ENCODE results near the gene LAMA3. TPM values are rescaled to one million over a fixed set of nuclear protein-coding genes. Genes with fewer than 3 reads are reported as not detected.

Gene LAMA3
- total RNA-seq, 1 donor, result 5.2 TPM

DNA sequence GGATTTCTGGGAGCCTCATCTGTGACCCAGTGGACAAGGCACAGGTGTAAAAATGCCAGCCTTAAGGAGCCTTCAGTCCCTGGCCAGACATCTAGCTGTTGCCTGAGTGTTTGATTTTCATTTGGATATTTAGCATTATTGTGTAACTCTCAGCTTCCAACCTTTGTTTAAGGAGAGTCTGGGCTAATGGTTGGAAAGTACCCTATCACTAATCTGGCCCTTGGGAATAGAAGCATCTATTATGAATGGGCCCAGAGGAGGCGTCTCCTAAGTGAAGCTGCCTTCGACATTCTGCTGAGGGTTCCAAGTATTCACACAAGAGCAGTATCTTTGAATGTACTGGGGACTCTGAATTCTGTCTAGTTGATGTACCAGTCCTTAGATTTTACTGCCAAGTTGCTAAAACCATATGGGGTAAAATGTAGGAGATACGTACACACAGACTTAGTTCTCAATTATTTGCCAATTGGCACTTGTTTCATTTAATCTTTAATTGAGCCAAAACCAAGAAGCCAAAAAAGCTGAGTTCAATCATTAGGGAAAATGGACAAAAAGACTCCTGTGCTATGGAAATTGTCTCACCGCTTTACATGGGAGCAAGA is 19.3 kb upstream of the LAMA3 start:
- DNase-seq (ENCODE audit: low read depth), result no peak

DNA sequence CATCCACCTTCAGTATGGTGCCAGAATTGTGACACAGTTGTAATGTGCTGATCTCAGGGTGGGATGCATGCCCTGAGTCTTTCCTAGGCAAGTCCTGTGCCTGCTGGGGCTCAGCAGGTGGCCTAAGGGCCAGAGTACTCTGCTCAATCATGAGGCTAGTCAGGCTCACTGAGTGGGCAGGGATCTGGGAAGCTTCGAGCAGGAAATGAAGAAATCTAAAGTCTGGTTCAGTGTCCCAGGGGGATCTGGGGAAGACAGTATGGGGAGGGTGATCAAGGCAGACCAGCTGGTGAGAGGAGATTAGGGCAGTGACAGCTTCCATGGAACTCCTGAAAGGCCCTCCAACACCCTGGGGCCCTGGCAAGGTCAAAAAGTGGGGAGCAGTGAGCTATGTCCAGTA is 17.7 kb upstream of the LAMA3 start:
- no peak for DNase-seq (ENCODE audit: low read depth)
- H3K4me3 ChIP-seq (ENCODE audit: low read depth, low read length), result no peak overlapping the region
- TF ChIP-seq, protein P1, sequence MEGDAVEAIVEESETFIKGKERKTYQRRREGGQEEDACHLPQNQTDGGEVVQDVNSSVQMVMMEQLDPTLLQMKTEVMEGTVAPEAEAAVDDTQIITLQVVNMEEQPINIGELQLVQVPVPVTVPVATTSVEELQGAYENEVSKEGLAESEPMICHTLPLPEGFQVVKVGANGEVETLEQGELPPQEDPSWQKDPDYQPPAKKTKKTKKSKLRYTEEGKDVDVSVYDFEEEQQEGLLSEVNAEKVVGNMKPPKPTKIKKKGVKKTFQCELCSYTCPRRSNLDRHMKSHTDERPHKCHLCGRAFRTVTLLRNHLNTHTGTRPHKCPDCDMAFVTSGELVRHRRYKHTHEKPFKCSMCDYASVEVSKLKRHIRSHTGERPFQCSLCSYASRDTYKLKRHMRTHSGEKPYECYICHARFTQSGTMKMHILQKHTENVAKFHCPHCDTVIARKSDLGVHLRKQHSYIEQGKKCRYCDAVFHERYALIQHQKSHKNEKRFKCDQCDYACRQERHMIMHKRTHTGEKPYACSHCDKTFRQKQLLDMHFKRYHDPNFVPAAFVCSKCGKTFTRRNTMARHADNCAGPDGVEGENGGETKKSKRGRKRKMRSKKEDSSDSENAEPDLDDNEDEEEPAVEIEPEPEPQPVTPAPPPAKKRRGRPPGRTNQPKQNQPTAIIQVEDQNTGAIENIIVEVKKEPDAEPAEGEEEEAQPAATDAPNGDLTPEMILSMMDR (IDR thresholded peaks at IDR 0.05; ENCODE audit: insufficient read depth, low read depth, low read length), result no peak

More for the DNA sequence above, 19.3 kb upstream of the LAMA3 start:
- H3K4me3 ChIP-seq (ENCODE audit: low read depth, low read length), result no peak overlapping the region
- TF ChIP-seq, protein P1 (IDR thresholded peaks at IDR 0.05; ENCODE audit: insufficient read depth, low read depth, low read length), result no peak

DNA sequence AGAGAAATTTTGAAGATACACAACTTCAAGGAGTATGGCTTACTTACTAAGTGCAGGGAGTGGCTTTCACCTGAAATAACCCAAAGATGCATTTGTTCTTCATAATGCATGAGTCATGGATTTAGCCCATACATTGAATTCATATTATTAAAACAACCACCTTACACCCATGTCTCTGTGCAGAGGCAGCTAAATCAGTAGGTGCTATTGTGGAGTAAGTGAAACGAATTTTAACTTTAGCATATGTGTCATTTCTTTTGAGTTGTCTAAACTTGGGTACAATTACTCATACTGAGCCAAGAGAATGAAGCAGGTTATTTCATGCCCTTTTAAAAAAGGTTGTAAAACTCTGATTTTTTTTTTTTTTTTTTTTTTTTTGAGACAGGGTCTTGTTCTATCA is 15.5 kb upstream of the LAMA3 start:
- TF ChIP-seq, protein P1 (IDR thresholded peaks at IDR 0.05; ENCODE audit: insufficient read depth, low read depth, low read length), result no peak
- no peak overlapping the region for H3K4me3 ChIP-seq (ENCODE audit: low read depth, low read length)
- no peak for DNase-seq (ENCODE audit: low read depth)

DNA sequence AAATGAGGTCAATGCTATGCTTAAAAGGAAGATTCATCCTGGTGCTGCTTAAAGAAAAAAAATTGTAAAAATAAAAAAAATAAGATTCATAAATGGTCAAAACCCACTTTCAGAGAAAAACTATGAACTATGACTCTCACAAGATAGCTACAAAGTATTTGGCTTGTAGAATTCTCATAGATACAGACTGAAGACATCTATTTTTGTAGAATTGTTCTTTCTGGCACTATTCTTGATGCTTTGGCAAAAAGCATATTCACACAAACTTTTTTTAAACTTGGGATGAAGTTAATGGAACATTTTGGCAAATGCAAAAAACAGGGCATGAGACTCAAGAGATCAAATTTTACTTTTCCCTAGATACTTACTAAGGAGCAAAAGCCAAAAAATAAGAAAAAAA is 14.0 kb upstream of the LAMA3 start:
- DNase-seq (ENCODE audit: low read depth), result no peak
- TF ChIP-seq, protein P1 (IDR thresholded peaks at IDR 0.05; ENCODE audit: insufficient read depth, low read depth, low read length), result no peak
- no peak overlapping the region for H3K4me3 ChIP-seq (ENCODE audit: low read depth, low read length)

DNA sequence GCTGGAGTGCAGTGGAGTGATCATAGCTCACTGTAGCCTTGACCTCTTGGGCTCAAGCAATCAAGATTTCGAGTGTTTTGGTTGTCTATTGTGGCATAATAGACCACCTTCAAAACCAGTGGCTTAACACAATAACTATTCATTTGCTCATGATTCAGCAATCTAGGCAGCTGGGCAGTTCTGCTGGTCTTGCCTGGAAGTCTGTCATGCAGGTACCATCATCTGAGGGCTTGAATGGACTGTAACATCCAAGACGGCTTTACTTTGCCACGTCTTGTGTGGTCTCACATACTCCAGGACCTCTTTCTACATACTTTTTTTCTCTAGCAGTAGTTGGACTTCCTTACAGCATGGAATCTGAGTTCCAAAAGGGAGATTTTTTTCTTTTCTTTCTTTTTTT is 13.4 kb upstream of the LAMA3 start:
- TF ChIP-seq, protein P1 (IDR thresholded peaks at IDR 0.05; ENCODE audit: insufficient read depth, low read depth, low read length), result no peak
- DNase-seq (ENCODE audit: low read depth), result no peak
- H3K4me3 ChIP-seq (ENCODE audit: low read depth, low read length), result no peak overlapping the region

DNA sequence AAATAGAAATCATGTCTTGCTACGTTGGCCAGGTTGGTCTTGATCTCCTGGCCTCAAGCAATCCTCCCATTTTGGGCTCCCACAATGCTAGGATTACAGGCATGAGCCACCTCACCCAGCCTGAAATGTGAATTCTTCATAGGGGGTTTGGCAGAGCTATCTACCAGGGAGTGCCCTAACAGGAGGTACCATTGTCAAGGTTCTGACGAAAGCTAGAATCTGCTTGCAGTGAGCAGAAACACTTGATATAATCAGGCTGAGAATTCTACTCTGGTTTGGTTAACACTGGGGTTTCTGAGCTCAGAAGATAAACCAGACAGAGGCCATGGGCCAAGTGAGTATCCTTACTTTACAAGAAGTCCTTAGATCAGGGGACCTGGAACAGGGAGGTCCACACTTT is 7.2 kb upstream of the LAMA3 start:
- no peak overlapping the region for H3K4me3 ChIP-seq (ENCODE audit: low read depth, low read length)
- no peak for DNase-seq (ENCODE audit: low read depth)
- TF ChIP-seq, protein P1 (IDR thresholded peaks at IDR 0.05; ENCODE audit: insufficient read depth, low read depth, low read length), result no peak

DNA sequence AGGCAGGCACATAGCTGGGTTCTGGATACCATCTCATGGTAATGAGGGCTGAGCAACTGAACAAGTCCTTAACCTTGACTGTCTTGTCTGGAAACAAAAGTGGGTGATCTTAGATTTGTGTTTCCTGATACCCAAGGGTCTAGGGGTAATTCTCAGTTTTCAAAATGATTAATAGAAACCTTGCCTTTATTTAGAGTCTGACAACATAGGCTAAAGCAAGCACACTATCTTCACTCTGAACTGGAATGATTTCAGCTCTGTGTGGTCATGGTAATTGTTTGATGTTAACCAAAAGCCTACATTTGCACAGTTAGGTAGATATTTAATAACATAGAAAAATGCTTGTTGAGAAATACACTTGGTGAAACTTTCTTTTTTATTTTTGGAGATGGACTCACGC is 6.8 kb upstream of the LAMA3 start:
- H3K4me3 ChIP-seq (ENCODE audit: low read depth, low read length), result no peak overlapping the region
- TF ChIP-seq, protein P1 (IDR thresholded peaks at IDR 0.05; ENCODE audit: insufficient read depth, low read depth, low read length), result no peak
- DNase-seq (ENCODE audit: low read depth), result no peak
